K562 (cell line): ENCODE measurements around the gene FOSL1. TPM values are rescaled to one million over a fixed set of nuclear protein-coding genes. Genes with fewer than 3 reads are reported as not detected.

ENCODE experiments used
- ATAC-seq: fragments of 200-7000 bp; cut with Tn5 transposase; 3 replicates; pipeline ENCODE4 v1.9.1; 2020; ENCODE audit warnings: moderate library complexity
- BruUV-seq: library from RNA; stranded (reverse); fragments of 400-500 nt; replicated peaks from 2 replicates; lab custom pipeline; 2021; lab: Mats Ljungman, UMichigan
- CTCF ChIA-PET: fragments of 300-600 bp; formaldehyde crosslinking; extraction: SDS; loops from one replicate; lab custom pipeline; 2021; ENCODE audit warnings: low intra/inter-chr PET ratio; lab: Yijun Ruan, JAX
- POLR2A ChIA-PET: fragments of 300-600, 350-650 bp; sonication (Branson Sonifier 250); formaldehyde crosslinking; extraction: SDS; loops from one replicate; lab custom pipeline; 2021; ENCODE audit warnings: antibody characterized with exemption, inconsistent platforms; lab: Yijun Ruan, JAX
- DNase-seq, 4 experiments: peaks; one replicate each; pipeline versions ENCODE4 v3.0.0 to v3.0.0-alpha.2; 2011 to 2018; ENCODE audit warnings: low spot score in 3 of 4, mixed read lengths in 3 of 4; ENCODE audit errors: extremely low read depth in 1 of 4
- FAIRE-seq: peaks from 2 replicates; lab custom pipeline; 2011; peaks lifted over from hg19 to GRCh38; lab: Jason Lieb, UNC
- H2AFZ ChIP-seq: 2 replicates; pipeline ENCODE4 v1.6.0; 2011; ENCODE audit warnings: low read depth, low read length, control low read depth, inconsistent platforms
- H3K27ac ChIP-seq: fragments of 200-600 bp; 3 replicates; pipeline ENCODE4 v1.8.0; 2011; ENCODE audit warnings: low read depth, mild to moderate bottlenecking, control low read depth, inconsistent platforms, low read length, moderate library complexity, mixed read lengths; ENCODE audit errors: extremely low read depth
- H3K27me3 ChIP-seq, 2 experiments: fragments of 300-600 bp in 1 of 2; 2 replicates in 1 of 2; 3 replicates in 1 of 2; pipeline versions ENCODE4 v1.6.0 to v1.8.0; 2011; ENCODE audit warnings: inconsistent platforms in 2 of 2, low read length in 2 of 2, mild to moderate bottlenecking in 1 of 2, mixed read lengths in 1 of 2, moderate library complexity in 1 of 2; ENCODE audit not compliant: control insufficient read depth in 2 of 2, insufficient read depth in 2 of 2
- H3K36me3 ChIP-seq: fragments of 300-600 bp; 3 replicates; pipeline ENCODE4 v1.8.0; 2011; ENCODE audit warnings: mild to moderate bottlenecking, low read length, inconsistent platforms; ENCODE audit not compliant: control insufficient read depth, insufficient read depth
- H3K4me1 ChIP-seq, 2 experiments: fragments of 200-600 bp in 1 of 2; replicated peaks in 1 of 2; 2 replicates in 1 of 2; 3 replicates in 1 of 2; pipeline versions ENCODE4 v1.5.1 to v1.8.0; 2011; ENCODE audit warnings: inconsistent platforms in 2 of 2, low read length in 2 of 2, mild to moderate bottlenecking in 1 of 2, mixed read lengths in 1 of 2, moderate library complexity in 1 of 2; ENCODE audit not compliant: control insufficient read depth in 2 of 2, insufficient read depth in 2 of 2
- H3K4me2 ChIP-seq: 2 replicates; pipeline ENCODE4 v1.6.1; 2011; ENCODE audit warnings: low read length, control low read depth, inconsistent platforms, mixed read lengths; ENCODE audit not compliant: insufficient read depth
- H3K4me3 ChIP-seq: fragments of 200-600 bp; sonication (generic), shearing (Covaris generic); 2 replicates; pipeline ENCODE4 v1.5.1; 2016; ENCODE audit warnings: control low read depth, inconsistent platforms
- H3K79me2 ChIP-seq: fragments of 200-600 bp; 3 replicates; pipeline ENCODE4 v1.8.0; 2011; ENCODE audit warnings: low read length, inconsistent platforms; ENCODE audit not compliant: control insufficient read depth, insufficient read depth
- H3K9ac ChIP-seq, 2 experiments: 2 replicates each; pipeline versions ENCODE4 v1.6.0 to v1.6.1; 2011; ENCODE audit warnings: low read depth in 2 of 2, low read length in 2 of 2, control low read depth in 1 of 2, inconsistent platforms in 1 of 2, mild to moderate bottlenecking in 1 of 2, mixed read lengths in 1 of 2; ENCODE audit not compliant: insufficient read depth in 1 of 2
- H3K9me1 ChIP-seq: one replicate; pipeline ENCODE4 v1.6.0; 2011; ENCODE audit warnings: inconsistent platforms, mild to moderate bottlenecking, low read length, moderate library complexity; ENCODE audit not compliant: control insufficient read depth, insufficient read depth
- H3K9me3 ChIP-seq: replicated peaks from 2 replicates; pipeline ENCODE4 v1.5.1; 2011; ENCODE audit warnings: low read depth, low read length, inconsistent platforms; ENCODE audit not compliant: control insufficient read depth, insufficient read depth
- H4K20me1 ChIP-seq: replicated peaks from 2 replicates; pipeline ENCODE4 v1.6.1; 2011; ENCODE audit warnings: low read length, inconsistent platforms, mixed read lengths; ENCODE audit not compliant: control insufficient read depth, insufficient read depth
- ARID2 ChIP-seq: fragments of 450-650 bp; IDR thresholded peaks from 2 replicates; pipeline ENCODE4 v1.6.1; 2017; ENCODE audit warnings: antibody characterized with exemption, mild to moderate bottlenecking
- CHD1 ChIP-seq: fragments of 200-600 bp; sonication (generic); IDR thresholded peaks from one replicate; pipeline ENCODE4 v1.6.1; 2012; ENCODE audit warnings: mild to moderate bottlenecking, moderate library complexity, low read length, inconsistent platforms
- CREM ChIP-seq: IDR thresholded peaks from 2 replicates; pipeline ENCODE4 v1.6.1; 2014; ENCODE audit warnings: antibody characterized with exemption, low read depth
- EP300 ChIP-seq: IDR thresholded peaks from 2 replicates; pipeline ENCODE4 v1.6.1; 2012; ENCODE audit warnings: low read length, improper control_type of control experiment
- FOXO4 ChIP-seq: fragments of 450-650 bp; formaldehyde crosslinking; IDR thresholded peaks from 2 replicates; pipeline ENCODE4 v1.4.0; 2020; ENCODE audit warnings: mild to moderate bottlenecking, moderate library complexity
- GTF3C2 ChIP-seq: IDR thresholded peaks from 3 replicates; pipeline ENCODE4 v1.6.1; 2011; ENCODE audit warnings: borderline replicate concordance, mild to moderate bottlenecking, moderate library complexity; ENCODE audit not compliant: insufficient read length; ENCODE audit errors: extremely low read depth
- MYBL2 ChIP-seq, 2 experiments: fragments of 450-650 bp in 1 of 2; sonication (generic) in 1 of 2; formaldehyde crosslinking in 1 of 2; IDR thresholded peaks; 2 replicates each; pipeline versions ENCODE4 v1.6.1 to v1.8.1; 2017 to 2022; ENCODE audit warnings: borderline replicate concordance in 1 of 2, inconsistent platforms in 1 of 2, low read depth in 1 of 2, mild to moderate bottlenecking in 1 of 2, missing genetic modification reagents in 1 of 2, moderate library complexity in 1 of 2
- NRF1 ChIP-seq, 2 experiments: fragments of 450-650 bp; IDR thresholded peaks in 1 of 2; conservative IDR thresholded peaks in 1 of 2; 2 replicates each; pipeline ENCODE4 v1.6.1; 2014; ENCODE audit warnings: mild to moderate bottlenecking in 2 of 2
- POLR2G ChIP-seq: fragments of 200-400 bp; formaldehyde crosslinking; IDR thresholded peaks from 2 replicates; pipeline ENCODE4 v1.6.1; 2017; ENCODE audit warnings: low read depth, mild to moderate bottlenecking, antibody characterized with exemption, low read length, moderate library complexity
- POLR2H ChIP-seq: IDR thresholded peaks from 2 replicates; pipeline ENCODE4 v1.6.1; 2016; ENCODE audit warnings: missing genetic modification characterization, low read depth, mild to moderate bottlenecking, control low read depth, missing compliant biosample characterization, moderate library complexity
- SRSF7 ChIP-seq: fragments of 200-400 bp; formaldehyde crosslinking; optimal IDR thresholded peaks from 2 replicates; pipeline ENCODE3; 2017; ENCODE audit warnings: mild to moderate bottlenecking, low read depth, low read length
- TCFL5 ChIP-seq: fragments of 250-450 bp; sonication (Bioruptor Pico); conservative IDR thresholded peaks from 2 replicates; pipeline ENCODE4 v1.6.1; 2021; ENCODE audit warnings: mild to moderate bottlenecking, moderate library complexity, matching md5 sums
- TSC22D4 ChIP-seq: fragments of 450-650 bp; IDR thresholded peaks from 2 replicates; pipeline ENCODE4 v1.6.1; 2016; ENCODE audit warnings: missing genetic modification characterization, missing biosample characterization, control low read depth
- ZNF24 ChIP-seq: fragments of 450-650 bp; IDR thresholded peaks from 2 replicates; pipeline ENCODE4 v1.6.1; 2016
- ZNF347 ChIP-seq: fragments of 450-650 bp; formaldehyde crosslinking; IDR thresholded peaks from 2 replicates; pipeline ENCODE4 v1.4.0; 2020; ENCODE audit warnings: low read depth, mild to moderate bottlenecking, moderate library complexity
- ZNF696 ChIP-seq: fragments of 250-450 bp; sonication (Bioruptor Pico); conservative IDR thresholded peaks from 2 replicates; pipeline ENCODE4 v1.4.0; 2020; ENCODE audit warnings: mild to moderate bottlenecking, moderate library complexity
- ZNF830 ChIP-seq: fragments of 250-450 bp; sonication (Bioruptor Pico); IDR thresholded peaks from 2 replicates; pipeline ENCODE4 v1.5.0; 2021; ENCODE audit warnings: mild to moderate bottlenecking
- WGBS: fragments of 100-300 bp; shearing (Covaris generic); methylation state at CpG from one replicate; pipeline ENCODE4 v1.1.6; 2016; ENCODE audit warnings: low coverage, mixed read lengths; ENCODE audit not compliant: insufficient coverage; ENCODE audit errors: missing lambda C conversion rate; 5-methylcytosine and 5-hydroxymethylcytosine counted together
- in situ Hi-C: fragments of 300-500 bp; cut with MboI; formaldehyde crosslinking; loops from 4 replicates; pipeline ENCODE4 v1.15.0; 2018; ENCODE audit warnings: inconsistent platforms, mixed read lengths
- intact Hi-C: fragments of 100-400 bp; cut with micrococcal nuclease; formaldehyde crosslinking; loops from 2 replicates; pipeline ENCODE4 v1.14.2; 2022
- polyA plus RNA-seq, 8 experiments: library from polyadenylated mRNA; depleted of rRNA in 4 of 8; stranded (reverse) in 5 of 8; unstranded in 3 of 8; fragments of >200 nt; fragmentation: Nextera tagmentation in 2 of 8; fragmentation: Illumina TruSeq in 1 of 8; extraction: Ambion mirVana in 2 of 8; extraction: Trizol in 1 of 8; gene quantifications; 2 replicates each; pipeline versions ENCODE4 v1.2.1 to v1.2.3, GENCODE V29; 2011 to 2014; ENCODE audit warnings: inconsistent platforms in 1 of 8, missing spikeins in 1 of 8
- total RNA-seq, 7 experiments: library from RNA; depleted of rRNA in 6 of 7; stranded (reverse); fragments of >200 nt in 6 of 7; fragmentation: Illumina TruSeq in 2 of 7; extraction: Trizol in 2 of 7; gene quantifications; 2 replicates each; pipeline versions ENCODE4 v1.2.1 to v1.2.3, GENCODE V29; 2011 to 2021; ENCODE audit warnings: low replicate concordance in 1 of 7

FOSL1 gene
- total and polyA plus RNA-seq, 9 of the 15 experiments (the other 6 are each of a cell fraction or from before 2014, with no cell fraction given): 3.5 to 39.6 (median 10.0) TPM

GRCh38 chr11:65888163-65888814 is 11.9 kb downstream of the FOSL1 start, which contains the start of gene FIBP:
Gene FIBP (minus strand): TSS chr11:65888471. CDS start chr11:65888418, 53 bp downstream.
- in situ Hi-C loops: no loop called here
- Histone ChIP-seq H3K9ac (peak within 1 kb of the TSS; percentile 86 to 96), H3K9me3 (no peaks in the 10 kb centered on the region), H2AFZ (peak within 1 kb of the TSS; percentile 85), H3K4me2 (peak within 1 kb of the TSS; percentile 91), H3K79me2 (peaks cover 45% of the 10 kb centered on the region), H3K27ac (peak within 1 kb of the TSS; percentile 85), H3K36me3 (peaks cover 53% of the 10 kb centered on the region), H4K20me1 (peaks cover 11% of the 10 kb centered on the region; the same call in 1 of the 2 replicates), H3K4me3 (peak within 1 kb of the TSS; percentile 69), H3K9me1 (no peaks in the 10 kb centered on the region), H3K4me1 (peaks cover 28 to 62% of the 10 kb centered on the region in 2 experiments), H3K27me3 (no peaks in the 10 kb centered on the region)
- BruUV-seq: no TSS peak
- FAIRE-seq: peak; percentile 88
- DNase-seq: peak; percentile 94 to 99 (median 96)
- under 1% methylated on average over 31 of the region's 57 CpGs for WGBS
- ChIA-PET POLR2A (interaction anchor here (0.6 to 14.4 kb wide), 22 partner anchors 8 to 312 kb away, joined by 3 to 147 read pairs (median 4); partner anchors contain the start of genes CFL1, CTSW, FOSL1 and MUS81), CTCF (interaction anchor here (0.5 to 3.3 kb wide), 11 partner anchors 10 to 334 kb away, joined by 3 to 40 read pairs (median 3); partner anchors contain the start of genes C11orf68, DRAP1, KAT5 and MUS81)
- intact Hi-C loops: loop anchor here (1.0 to 5.0 kb wide), 5 partner anchors 25 to 176 kb away; partner anchors contain the start of genes AP5B1, KAT5, MUS81 and SART1
- ATAC-seq: peak; percentile 67
- no peak for TF ChIP-seq ZNF696
- TF ChIP-seq TSC22D4: no peak
- TF ChIP-seq SRSF7: no peak
- TF ChIP-seq MYBL2 (IDR thresholded peaks at IDR 0.05; ENCODE audit: low read depth): no peak
- TF ChIP-seq MYBL2 (CRISPR knock-in tag; IDR thresholded peaks at IDR 0.05; ENCODE audit: borderline replicate concordance): no peak
- no peak for TF ChIP-seq GTF3C2
- TF ChIP-seq POLR2H (tag): peak; percentile 62
- no peak for TF ChIP-seq ARID2
- no peak for TF ChIP-seq ZNF830 (CRISPR knock-in tag)
- TF ChIP-seq CREM: peak; percentile 97
- TF ChIP-seq POLR2G: peak; percentile 97
- TF ChIP-seq NRF1 (conservative IDR thresholded peaks at IDR 0.05 in 1 of 2, IDR thresholded peaks at IDR 0.05 in 1 of 2): no peak
- TF ChIP-seq TCFL5: no peak
- peak; percentile 23; the same call in 1 of the 2 replicates for TF ChIP-seq EP300
- TF ChIP-seq CHD1: no peak
- TF ChIP-seq ZNF347 (CRISPR knock-in tag): no peak
- TF ChIP-seq ZNF24: no peak
- no peak for TF ChIP-seq FOXO4 (CRISPR knock-in tag)
